Activated CD8-positive, alpha-beta memory T cell treated with anti-CD3 and anti-CD28 coated beads for 48 hours (primary cell): Measurements from ENCODE around the gene TCFL5.

ENCODE experiments used
- DNase-seq, 3 experiments: peaks; one replicate each; pipeline ENCODE4 v3.0.0-alpha.2; 2020; ENCODE audit warnings: low read depth in 2 of 3, low spot score in 2 of 3

The TCFL5 gene

DNA sequence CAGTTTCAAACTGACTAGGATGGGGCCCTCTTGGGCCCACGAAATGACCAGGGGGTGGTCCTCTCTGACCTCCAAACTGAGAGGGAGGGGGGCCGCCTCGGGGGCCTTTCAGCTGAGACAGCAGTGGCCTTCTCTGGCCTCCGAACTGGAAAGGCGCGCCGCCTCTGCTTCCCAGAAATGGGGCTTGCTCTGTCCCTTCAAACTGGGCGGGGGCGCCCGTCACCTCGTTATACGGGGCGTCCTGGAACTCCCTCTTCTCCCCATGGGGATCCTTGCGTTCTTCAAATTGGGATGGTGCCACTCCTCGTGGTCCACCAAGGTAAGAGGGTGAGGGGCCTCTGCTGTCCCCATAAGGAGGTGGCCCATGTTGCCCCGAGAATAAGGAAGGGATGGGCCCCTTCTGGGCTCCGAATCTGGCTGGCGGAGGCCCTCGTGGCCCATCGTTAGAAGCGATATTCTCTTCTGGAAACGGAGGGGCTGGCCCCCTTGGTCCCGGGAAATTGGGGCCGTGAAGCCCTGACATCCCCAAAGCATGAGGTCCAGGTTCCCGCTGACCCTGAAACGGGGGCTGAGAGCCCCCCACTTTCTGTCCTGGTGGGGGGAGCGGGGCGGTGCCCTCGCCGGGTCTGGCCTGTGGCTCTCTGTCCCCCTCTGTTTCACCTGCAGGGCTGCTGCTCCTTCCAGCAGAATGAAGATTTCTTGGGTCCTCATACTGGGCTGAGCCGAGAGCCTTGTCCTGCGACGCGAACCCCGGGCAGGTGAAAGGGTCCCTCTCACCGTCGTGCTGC lies 18.7 kb upstream of the TCFL5 start:
- DNase-seq = no peak

DNA sequence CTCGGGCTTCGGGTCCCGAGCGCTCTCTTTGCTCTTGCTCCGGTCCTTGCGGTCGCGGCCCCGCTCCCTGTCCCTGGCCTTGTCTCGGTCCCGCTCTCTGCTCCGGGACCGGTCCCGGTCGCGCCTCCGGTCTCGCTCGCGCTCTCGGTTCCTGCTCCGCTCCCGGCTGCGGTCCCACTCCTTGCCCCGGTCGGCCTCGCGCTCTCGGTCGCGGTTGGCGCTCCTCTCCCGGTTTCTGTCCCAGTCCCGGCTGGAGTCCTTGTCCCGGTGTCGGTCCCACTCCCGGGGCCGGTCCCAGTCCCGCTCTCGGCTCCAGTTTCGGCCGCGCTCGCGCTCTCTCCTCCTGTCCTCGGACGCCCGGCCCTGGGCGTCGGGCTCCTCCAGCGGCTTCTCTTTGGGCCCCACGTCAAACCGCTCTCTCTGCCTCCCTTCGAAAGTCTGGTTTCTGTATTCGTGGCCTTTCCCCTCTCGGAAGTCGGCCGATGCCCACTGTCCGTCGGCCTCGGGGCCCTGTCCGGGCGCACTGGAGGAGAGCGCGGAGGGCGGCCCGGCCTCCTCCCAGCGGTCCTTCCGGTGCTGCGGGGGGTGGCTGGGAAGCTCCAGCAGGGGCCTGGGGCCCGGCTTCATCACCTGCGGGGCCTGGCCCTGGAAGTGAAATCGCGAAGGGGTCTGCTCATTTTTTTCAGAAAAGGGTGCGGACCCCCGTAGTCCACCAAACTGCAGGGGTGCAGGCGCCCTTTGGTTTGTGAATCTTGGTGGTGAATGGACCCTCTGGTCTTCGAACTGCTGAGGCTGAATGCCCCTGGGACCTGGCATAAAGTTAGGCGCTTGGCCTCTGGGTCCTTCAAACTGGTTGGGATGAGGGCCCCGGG lies 17.9 kb upstream of the TCFL5 start:
- no peak for DNase-seq

DNA sequence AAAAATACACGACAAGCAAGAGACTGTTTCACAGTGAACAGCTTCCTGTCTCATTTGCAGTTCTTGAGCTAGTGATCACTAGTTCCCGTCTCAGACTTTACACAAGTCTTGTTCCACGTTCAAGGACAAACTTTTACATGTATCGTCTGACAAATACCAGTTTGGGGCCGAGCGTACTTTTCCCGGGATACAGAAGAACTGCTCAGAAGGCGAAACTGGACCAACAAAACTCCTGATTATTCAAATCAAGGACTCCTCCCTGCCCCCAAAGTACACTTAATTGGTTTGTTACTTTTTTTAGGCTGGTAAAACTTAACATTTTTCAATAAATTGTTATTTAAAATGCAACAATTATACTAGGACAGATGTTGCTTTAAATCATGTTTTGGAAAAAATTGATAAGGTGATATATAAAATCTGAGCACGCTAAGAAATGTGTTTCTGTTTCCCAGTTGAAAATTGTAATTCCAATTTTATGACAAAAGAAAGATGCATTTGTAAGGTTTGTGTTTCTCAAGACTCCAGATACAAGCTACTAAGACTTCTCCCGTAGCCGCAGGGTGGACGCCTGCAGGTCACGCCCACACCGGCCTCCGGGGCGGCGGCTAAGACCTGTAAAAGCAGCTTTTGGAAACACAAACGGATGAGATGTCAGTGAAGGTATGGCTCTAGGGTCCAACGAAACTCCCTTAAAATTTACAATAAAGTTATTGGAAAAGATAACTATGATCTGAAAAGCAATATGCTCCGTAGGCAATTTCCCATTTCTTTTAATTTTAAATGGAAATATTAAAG lies 16.8 kb upstream of the TCFL5 start:
- no peak for DNase-seq

DNA sequence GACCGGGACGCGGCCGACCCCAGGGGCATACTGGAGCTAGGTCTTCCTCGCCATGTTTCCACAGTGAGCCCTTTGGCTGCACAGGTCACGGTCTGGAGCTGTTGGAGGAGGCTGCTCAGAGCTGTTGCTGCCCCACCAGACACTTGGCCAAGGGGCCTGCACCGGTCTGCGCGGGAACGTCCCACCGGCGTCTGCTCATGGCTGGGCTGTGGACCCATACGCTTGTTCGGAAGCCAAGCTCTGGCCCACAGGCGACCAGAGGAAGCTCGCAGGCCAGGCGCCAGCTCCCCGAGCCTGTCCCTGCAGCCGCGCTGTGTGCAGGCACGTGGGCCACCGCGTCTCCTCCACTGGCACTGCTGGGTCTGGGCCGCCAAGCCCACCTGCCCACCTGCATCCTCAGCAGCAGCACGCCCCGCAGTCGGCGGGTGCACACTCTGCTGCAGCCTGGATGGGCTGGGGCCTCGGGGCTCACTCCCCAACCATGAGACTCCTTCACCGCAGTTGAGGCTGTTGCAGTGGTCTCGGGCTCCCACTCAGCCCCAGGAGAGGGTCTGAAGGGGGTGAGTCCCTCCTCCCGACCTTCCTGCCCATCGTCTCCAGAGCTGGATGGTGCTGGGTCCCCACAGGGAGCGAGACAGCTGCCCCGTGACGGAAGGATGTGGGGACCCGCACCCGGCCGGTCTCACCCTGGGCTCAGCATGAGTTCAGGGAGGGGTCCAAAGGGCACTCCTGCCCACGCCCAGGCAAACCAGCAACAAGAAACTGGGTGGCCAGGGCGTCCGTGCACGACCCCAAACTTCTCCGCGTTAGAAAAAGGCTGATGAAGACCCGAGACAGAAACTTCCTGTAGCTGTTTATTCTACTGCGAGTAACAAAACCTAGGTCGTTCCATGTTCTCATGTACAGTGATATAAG lies 15.5 kb upstream of the TCFL5 start:
- DNase-seq = no peak

DNA sequence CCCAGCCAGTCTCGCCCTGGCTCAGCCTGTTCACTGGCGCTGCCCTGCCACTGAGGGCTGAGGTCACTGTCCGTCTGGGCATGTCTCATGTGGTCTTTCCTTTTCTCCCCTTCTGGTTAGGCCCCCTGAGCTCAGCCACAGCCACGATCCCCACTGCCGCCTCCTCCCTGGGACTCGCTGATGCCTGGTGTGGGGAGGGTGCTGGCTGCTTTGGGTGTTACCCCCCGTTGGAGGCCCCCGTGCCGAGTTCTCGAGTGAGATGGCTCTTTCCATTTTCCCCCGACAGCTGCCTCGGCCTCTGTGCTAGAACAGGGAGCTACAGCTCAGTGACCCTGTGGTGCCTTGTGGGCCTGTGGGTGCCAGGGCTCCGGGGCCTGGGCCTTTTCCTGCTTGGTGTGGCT lies 14.9 kb upstream of the TCFL5 start:
- no peak for DNase-seq

DNA sequence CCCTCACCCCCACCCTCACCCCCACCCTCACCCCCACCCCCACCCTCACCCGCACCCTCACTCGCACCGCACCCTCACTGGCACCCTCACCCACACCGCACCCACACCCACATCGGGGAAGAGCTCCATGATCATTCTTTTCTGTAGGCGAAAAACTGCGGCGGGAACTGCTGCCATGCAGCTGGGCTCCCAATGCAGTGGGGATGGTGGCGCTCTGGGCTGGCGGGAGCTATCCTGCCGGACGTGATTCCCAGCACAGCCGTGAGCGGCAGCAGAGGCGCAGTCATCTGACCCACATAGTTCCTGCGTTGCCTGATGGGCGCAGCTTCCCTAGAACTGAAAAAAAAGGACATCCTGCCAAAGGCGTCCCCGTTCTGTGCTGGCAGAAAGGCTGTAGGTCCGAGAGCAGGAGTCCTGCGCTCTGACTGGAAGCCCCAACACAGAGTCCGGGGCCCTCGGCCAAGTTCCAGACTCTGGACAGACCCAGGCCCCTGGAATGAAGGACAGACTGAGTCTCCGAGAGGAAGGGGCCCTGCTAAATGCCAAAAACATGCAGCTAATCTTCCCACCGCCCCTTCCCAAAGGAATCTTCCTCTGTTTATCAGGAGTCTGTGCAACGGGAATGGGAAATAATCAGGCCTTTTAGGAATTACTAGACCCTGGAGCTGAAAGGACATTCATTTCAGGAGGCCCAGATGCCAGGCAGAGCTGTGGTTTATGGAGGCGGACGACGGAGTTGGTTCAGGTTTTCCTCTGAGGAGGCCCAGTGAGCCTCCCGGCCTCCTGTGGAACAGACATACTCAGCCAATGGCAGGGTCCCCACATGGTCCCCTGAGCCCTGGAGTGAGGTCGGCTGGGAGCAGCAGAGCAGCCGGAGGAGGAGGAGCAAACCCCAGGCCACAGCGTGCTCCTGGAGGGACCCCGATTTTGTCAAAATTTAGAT lies 14.1 kb upstream of the TCFL5 start:
- DNase-seq = no peak

DNA sequence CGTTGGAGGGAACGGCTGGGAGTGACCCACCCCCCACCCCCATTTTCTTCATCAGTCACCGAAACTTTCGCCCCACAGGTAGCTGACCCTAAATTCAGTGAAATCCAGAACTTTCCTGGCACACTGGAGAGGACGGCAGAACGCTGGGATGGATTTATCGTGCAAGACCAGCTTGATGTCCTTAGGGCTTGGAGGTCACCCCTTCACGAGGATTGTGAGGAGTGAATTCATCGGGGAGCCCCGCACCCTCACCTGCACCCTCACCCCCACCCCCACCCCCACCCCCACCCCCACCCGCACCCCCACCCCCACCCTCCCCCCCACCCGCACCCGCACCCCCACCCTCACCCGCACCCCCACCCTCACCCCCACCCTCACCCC lies 13.3 kb upstream of the TCFL5 start:
- DNase-seq = no peak

DNA sequence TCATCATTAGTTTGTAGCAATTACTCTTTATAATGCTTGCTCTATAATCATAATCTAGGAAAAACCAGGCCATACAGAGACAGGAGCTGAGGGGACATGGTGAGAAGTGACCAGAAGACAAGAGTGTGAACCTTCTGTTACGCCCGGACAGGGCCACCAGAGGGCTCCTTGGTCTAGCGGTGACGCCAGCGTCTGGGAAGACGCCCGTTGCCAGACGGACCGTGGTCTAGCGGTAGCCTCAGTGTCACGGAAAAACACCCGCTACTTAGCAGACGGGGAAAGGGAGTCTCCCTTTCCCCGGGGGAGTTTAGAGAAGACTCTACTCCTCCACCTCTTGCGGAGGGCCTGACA lies 12.0 kb upstream of the TCFL5 start:
- peak in 1 of 3 experiments; percentile 26 for DNase-seq

DNA sequence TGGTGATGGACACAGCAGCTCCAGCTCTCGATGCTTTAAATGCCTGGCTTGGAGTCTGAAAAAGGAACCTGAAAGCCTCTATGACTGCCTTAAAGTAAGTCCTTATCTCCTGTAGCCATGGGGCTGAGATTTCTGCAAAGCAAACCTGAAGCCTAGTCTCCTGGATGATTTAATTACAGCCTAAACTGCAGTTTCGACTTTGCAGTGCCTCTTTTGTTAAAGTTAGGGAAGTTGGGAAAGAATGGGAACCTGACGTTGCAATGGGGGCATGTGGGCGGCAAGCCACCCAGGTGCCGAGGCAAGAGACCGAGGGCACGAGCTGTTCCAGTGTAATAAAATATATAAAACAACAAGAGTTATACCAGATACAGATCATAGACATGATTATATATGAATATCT lies 11.7 kb upstream of the TCFL5 start:
- no peak for DNase-seq

DNA sequence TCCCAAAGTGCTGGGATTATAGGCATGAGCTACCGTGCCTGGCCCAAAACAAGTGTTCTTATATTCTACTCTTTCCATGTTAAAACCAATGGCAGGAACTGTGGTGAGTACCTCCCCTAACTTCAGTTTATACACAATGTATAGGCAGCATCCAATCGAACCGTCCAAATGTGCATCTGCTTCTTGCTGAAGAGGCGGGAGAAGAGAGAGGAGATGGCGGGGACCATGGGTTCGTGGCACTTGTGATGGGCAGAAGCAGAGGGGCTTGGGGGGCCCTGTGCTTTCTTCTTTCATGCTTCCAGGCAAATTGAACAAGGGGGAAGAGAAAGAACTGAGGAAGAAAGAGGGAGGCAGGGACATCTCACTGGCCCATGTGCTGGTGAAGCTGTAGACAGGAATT lies 11.2 kb upstream of the TCFL5 start:
- DNase-seq = no peak

DNA sequence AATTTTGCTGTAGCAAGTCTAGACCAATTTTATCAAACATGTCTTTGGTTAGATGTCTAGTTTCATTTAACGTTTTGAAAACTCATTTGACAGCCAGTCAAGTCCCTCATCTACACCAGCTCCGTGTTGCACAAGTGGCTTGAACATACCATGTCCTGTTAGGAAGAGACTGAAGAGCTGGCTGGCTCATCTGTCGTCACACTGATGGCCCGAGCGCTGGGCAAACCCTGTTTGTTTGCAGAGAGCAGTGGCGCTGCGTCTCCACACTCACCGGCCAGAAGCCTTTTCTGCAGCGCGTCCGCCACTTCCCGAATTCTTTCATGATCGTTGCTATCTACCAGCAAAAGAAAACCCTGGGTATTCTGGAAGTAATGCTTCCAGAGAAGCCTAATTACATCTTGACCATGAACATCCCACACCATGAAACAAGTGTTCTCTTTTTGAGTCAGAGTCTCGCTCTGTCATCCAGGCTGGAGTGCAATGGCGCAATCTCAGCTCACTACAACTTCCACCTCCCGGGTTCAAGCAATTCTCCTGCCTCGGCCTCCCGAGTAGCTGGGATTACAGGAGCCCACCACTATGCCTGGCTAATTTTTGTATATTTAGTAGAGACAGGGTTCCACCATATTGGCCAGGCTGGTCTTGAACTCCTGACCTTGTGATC lies 10.7 kb upstream of the TCFL5 start:
- no peak for DNase-seq

DNA sequence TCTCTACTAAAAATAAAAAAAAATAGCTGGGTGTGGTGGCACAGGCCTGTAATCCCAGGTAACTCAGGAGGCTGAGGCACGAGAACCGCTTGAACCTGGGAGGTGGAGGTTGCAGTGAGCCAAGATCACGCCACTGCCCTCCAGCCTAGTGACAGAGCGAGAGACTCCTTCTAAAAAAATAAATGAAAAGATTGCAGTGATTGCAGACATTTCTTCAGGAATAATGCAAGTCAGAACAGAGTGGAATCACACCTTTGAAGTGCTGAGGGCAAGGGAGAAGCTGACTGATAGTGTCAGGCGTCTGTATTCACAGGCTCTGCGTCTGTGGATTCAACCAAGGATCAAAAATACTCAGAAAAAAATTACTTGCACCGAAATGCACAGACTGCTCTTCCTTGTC lies 2.6 kb upstream of the TCFL5 start:
- no peak for DNase-seq

DNA sequence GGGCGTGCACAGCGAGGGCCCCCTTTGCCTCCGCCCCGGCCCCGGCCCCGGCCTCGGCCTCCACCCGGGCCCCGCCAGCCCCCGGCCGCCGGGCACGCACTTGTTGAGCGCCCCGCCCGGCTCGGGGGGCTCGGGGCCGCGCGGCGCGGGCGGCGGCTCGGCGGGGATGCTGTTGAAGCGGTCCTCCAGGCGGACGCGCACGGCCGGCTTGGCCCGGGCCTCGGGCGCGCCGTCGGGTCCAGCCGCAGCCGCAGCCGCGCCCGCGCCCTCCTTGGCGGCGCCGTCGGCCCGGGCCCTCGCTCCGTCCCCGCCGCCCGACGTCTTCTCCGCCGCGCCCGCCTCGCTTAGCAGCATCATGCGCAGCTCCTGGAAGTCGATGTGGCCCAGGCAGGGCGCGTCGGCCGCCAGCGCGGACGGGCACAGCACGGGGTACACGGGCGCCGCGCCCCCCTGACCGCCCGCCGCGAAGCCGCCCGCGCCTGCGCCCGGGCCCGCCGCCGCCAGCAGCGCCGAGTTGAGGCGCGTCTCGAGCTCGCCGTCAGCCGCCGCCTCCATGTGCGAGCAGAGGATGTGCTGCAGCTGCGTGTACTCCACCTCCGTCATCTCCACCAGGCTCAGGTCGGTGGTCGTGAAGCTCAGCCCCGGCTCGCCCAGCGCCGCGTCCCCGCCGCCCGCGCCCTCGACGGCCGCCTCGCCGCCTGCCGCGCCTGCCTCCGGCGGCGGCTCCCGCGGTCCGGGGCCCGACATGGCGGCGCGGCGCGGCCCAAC lies 514 bp downstream of the TCFL5 start:
- peak in 1 of 3 experiments; percentile 8 for DNase-seq

DNA sequence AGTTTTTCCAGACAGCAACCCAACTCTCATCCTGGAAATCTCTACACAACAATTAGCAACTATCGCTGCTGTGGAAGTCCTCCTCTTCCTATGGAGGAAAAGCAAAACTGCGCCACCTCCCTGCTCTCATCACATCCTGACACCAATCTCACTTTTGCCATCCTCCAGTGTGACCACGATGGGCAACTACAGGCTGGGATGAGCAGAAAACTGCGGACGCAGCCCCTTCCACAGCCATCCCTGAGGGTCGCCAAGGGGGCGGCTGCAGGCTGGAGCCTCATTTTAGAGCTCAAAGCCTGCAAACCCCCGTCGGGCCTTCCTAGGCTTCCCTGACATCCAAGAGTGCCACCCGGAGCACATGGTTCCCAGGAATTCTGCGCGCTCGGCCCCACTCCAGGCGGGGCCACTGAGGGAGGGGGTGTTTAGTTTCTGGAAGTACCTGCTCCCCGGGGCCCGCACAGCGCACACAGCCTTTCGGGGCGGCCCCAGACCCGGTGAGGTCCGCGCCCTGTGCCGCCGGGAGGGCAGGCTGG lies 1.2 kb downstream of the TCFL5 start:
- no peak for DNase-seq

DNA sequence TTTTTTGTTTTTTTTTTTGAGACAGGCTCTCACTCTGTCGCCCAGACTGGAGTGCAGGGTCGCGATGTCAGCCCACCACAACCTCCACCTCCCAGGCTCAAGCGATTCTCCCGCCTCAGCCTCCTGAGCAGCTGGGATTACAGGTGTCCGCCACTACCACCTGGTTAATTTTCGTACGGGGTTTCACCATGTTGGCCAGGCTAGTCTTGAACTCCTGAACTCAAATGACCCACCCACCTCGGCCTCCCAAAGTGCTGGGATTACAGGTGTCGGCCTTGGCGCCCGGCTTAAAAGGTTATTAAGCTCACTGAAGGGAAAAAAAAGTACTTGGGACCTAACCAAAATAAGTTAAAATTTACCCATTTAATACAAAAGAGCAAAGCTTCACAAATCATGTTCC lies 1.9 kb downstream of the TCFL5 start:
- DNase-seq = no peak

DNA sequence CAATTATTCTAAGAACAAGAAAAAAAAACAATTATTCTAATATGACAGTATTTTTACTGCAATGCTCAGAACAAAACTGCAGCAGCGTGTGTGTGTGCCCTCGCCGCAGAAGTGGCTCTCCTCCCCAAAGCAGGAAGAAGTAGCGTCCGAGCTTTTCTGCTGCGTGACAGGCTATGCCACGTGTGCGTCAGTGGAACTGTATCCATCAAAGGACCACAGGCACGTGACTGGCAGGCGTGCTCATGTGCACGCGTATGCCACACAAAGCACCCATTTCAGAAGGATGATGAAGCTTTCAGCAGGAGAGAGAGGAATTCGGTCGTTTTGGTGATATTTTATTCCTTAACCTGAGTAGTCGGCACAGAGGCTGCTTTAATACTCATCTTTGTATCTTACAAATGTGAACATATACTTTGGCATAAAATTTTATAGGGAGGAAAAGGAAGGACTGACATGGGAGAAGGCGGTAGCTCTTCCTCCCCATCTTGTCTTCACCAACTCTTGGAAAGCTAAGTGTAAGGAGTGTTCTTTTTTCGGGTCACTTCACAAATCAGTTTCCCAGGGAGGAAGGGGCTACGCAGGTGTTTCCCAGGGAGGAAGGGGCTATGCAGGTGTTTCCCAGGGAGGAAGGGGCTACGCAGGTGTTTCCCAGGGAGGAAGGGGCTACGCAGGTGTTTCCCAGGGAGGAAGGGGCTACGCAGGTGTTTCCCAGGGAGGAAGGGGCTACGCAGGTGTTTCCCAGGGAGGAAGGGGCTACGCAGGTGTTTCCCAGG lies 3.4 kb downstream of the TCFL5 start:
- DNase-seq = no peak

DNA sequence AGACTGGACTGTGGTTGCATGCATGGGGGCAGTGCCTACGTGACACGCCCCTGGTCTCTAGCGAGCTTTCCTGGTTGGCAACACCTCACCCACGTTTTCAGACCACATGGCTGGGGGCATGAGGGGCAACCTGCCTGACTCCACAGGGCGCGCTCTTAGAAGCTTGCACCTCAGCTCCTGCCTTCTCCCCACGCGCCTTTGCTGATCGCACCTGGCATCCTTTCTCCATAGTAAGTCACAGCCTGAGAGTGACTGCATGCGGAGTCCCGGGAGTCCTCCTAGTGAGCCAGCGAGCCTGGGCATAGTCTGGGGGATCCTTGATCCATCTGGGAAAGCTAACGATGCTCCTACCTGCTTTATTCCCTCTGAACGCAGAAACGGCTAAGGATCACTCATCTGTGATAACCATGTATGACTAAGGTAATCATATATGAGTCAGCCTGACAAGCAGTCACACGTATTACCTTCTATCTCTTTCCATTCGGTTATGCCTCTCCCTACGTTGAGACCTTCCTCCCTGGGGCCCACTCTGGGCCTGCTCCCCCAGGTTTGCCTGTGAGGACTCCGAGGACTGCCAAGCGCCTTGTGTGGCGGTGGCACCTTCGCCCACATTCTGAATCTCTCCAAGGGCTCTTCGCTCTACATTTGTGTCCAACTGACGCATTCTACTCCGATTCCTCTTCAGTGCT lies 4.5 kb downstream of the TCFL5 start:
- DNase-seq = no peak
